ENCODE measurements around the gene POU6F2.

GRCh38 chr7:39460486-39460885 is 482.8 kb downstream of the POU6F2 start:
- TF ChIP-seq CTCF (conservative IDR thresholded peaks at IDR 0.05; ENCODE audit: low read depth in 2 of 2), result no peak
- TF ChIP-seq EZH2phosphoT487 (IDR thresholded peaks at IDR 0.05; ENCODE audit: unreplicated experiment), result no peak
- TF ChIP-seq REST (IDR thresholded peaks at IDR 0.05; ENCODE audit: unreplicated experiment), result no peak
- TF ChIP-seq CREB1 (CRISPR knock-in tag; IDR thresholded peaks at IDR 0.05; ENCODE audit: low read depth), result no peak
- no peak for TF ChIP-seq POLR2AphosphoS5 (IDR thresholded peaks at IDR 0.05; ENCODE audit: low read depth)
- TF ChIP-seq EZH2 (IDR thresholded peaks at IDR 0.05; ENCODE audit: low read depth, unreplicated experiment), result no peak
- no peak for TF ChIP-seq ETS1 (IDR thresholded peaks at IDR 0.05)
- no peak for TF ChIP-seq ZNF331 (CRISPR knock-in tag; IDR thresholded peaks at IDR 0.05; ENCODE audit: low read depth)
- no peak for TF ChIP-seq STAT1 (IDR thresholded peaks at IDR 0.05; ENCODE audit: unreplicated experiment)
- TF ChIP-seq ZNF114 (CRISPR knock-in tag; IDR thresholded peaks at IDR 0.05), result no peak

Data from GM23338 (cell line).